HepG2 (cell line): ENCODE measurements around the gene IFNA6. TPM values are rescaled to one million over a fixed set of nuclear protein-coding genes. Genes with fewer than 3 reads are reported as not detected.

Experiments
- ATAC-seq: fragments of 200-7000 bp; cut with Tn5 transposase; 3 replicates; pipeline ENCODE4 v1.9.1; 2020; ENCODE audit warnings: mild to moderate bottlenecking, moderate library complexity
- Bru-seq: library from RNA; stranded (reverse); fragments of 400-500 nt; gene quantifications from one replicate; lab custom pipeline; 2021; lab: Mats Ljungman, UMichigan
- BruChase-seq, 2 experiments: library from RNA; stranded (reverse); fragments of 400-500 nt; gene quantifications; one replicate each; lab custom pipeline; 2021; lab: Mats Ljungman, UMichigan
- BruUV-seq: library from RNA; stranded (reverse); fragments of 400-500 nt; replicated peaks from 2 replicates; lab custom pipeline; 2021; lab: Mats Ljungman, UMichigan
- CTCF ChIA-PET: fragments of 300-600 bp; formaldehyde crosslinking; extraction: SDS; loops from one replicate; lab custom pipeline; 2021; ENCODE audit warnings: low total read pairs, inconsistent platforms, low intra/inter-chr PET ratio; lab: Yijun Ruan, JAX
- POLR2A ChIA-PET: fragments of 350-600 bp; sonication (Branson Sonifier 250); formaldehyde crosslinking; loops from one replicate; lab custom pipeline; 2020; ENCODE audit warnings: antibody characterized with exemption, inconsistent platforms; lab: Yijun Ruan, JAX
- DNase-seq: peaks from one replicate; pipeline ENCODE4 v3.0.0-alpha.2; 2015; ENCODE audit warnings: low spot score
- FAIRE-seq: peaks from 3 replicates; lab custom pipeline; 2011; peaks lifted over from hg19 to GRCh38; lab: Jason Lieb, UNC
- H2AFZ ChIP-seq: one replicate; pipeline ENCODE4 v1.6.1; 2011; ENCODE audit warnings: low read length, inconsistent platforms
- H3K27ac ChIP-seq: fragments of 300-600 bp; 3 replicates; pipeline ENCODE4 v1.8.0; 2011; ENCODE audit warnings: mixed run types, mild to moderate bottlenecking, mixed read lengths, low read length, inconsistent platforms; ENCODE audit not compliant: insufficient read depth; ENCODE audit errors: extremely low read length
- H3K27me3 ChIP-seq, 2 experiments: fragments of 200-600 bp in 1 of 2; 2 replicates in 1 of 2; 3 replicates in 1 of 2; pipeline versions ENCODE4 v1.6.0 to v1.8.0; 2011; ENCODE audit warnings: low read length in 2 of 2, mild to moderate bottlenecking in 2 of 2, moderate library complexity in 2 of 2, inconsistent platforms in 1 of 2; ENCODE audit not compliant: insufficient read depth in 2 of 2, control insufficient read depth in 1 of 2
- H3K36me3 ChIP-seq, 2 experiments: fragments of 200-600 bp in 1 of 2; replicated peaks in 1 of 2; 2 replicates in 1 of 2; 3 replicates in 1 of 2; pipeline versions ENCODE4 v1.5.1 to v1.8.0; 2011; ENCODE audit warnings: low read length in 2 of 2, inconsistent platforms in 1 of 2; ENCODE audit not compliant: insufficient read depth in 2 of 2, control insufficient read depth in 1 of 2
- H3K4me1 ChIP-seq: 2 replicates; pipeline ENCODE4 v1.5.1; 2012; ENCODE audit warnings: low read length, inconsistent platforms; ENCODE audit not compliant: insufficient read depth
- H3K4me2 ChIP-seq: 2 replicates; pipeline ENCODE4 v1.6.0; 2011; ENCODE audit warnings: low read depth, low read length, inconsistent platforms
- H3K4me3 ChIP-seq, 3 experiments: fragments of 200-600 bp in 1 of 3; sonication (generic), shearing (Covaris generic) in 1 of 3; replicated peaks in 1 of 3; 2 replicates each; pipeline ENCODE4 v1.5.1; 2011 to 2016; ENCODE audit warnings: low read length in 3 of 3, inconsistent platforms in 2 of 3, low read depth in 2 of 3, mild to moderate bottlenecking in 2 of 3, control low read depth in 1 of 3, mixed read lengths in 1 of 3; ENCODE audit not compliant: insufficient read depth in 1 of 3
- H3K79me2 ChIP-seq: one replicate; pipeline ENCODE4 v1.6.1; 2011; ENCODE audit warnings: low read length, inconsistent platforms; ENCODE audit not compliant: insufficient read depth
- H3K9ac ChIP-seq: 2 replicates; pipeline ENCODE4 v1.6.0; 2011; ENCODE audit warnings: mild to moderate bottlenecking, low read depth, low read length, inconsistent platforms; ENCODE audit not compliant: insufficient read depth
- H3K9me3 ChIP-seq: 2 replicates; pipeline ENCODE4 v1.5.1; 2012; ENCODE audit warnings: mild to moderate bottlenecking, low read length
- H4K20me1 ChIP-seq: 2 replicates; pipeline ENCODE4 v1.6.0; 2011; ENCODE audit warnings: inconsistent platforms, mild to moderate bottlenecking, low read length, moderate library complexity; ENCODE audit not compliant: insufficient read depth
- ADNP ChIP-seq: sonication (generic); formaldehyde crosslinking; IDR thresholded peaks from 2 replicates; pipeline ENCODE4 v1.4.0; 2020; ENCODE audit warnings: missing genetic modification reagents
- HCFC1 ChIP-seq: fragments of 150-350 bp; IDR thresholded peaks from 2 replicates; pipeline ENCODE4 v1.6.1; 2014; ENCODE audit warnings: low read depth, low read length
- HNF4G ChIP-seq, 2 experiments: sonication (generic) in 1 of 2; formaldehyde crosslinking in 1 of 2; IDR thresholded peaks; 2 replicates each; pipeline versions ENCODE4 v1.4.0 to v1.6.1; 2011 to 2020; ENCODE audit warnings: borderline replicate concordance in 2 of 2, low read depth in 2 of 2, mild to moderate bottlenecking in 2 of 2, low read length in 1 of 2, missing genetic modification reagents in 1 of 2, moderate library complexity in 1 of 2
- PLRG1 ChIP-seq: fragments of 450-650 bp; conservative IDR thresholded peaks from 2 replicates; pipeline ENCODE4 v1.6.1; 2016
- SATB2 ChIP-seq: sonication (generic); formaldehyde crosslinking; IDR thresholded peaks from 2 replicates; pipeline ENCODE4 v1.5.0; 2020; ENCODE audit warnings: missing genetic modification reagents
- SRSF9 ChIP-seq: fragments of 200-400 bp; formaldehyde crosslinking; IDR thresholded peaks from 2 replicates; pipeline ENCODE4 v1.6.1; 2018; ENCODE audit warnings: borderline replicate concordance, mild to moderate bottlenecking, low read depth, low read length; ENCODE audit not compliant: insufficient read depth, poor library complexity, severe bottlenecking
- ZMAT3 ChIP-seq: sonication (generic); formaldehyde crosslinking; conservative IDR thresholded peaks from 2 replicates; pipeline ENCODE4 v1.7.0; 2021; ENCODE audit warnings: missing genetic modification reagents
- ZNF772 ChIP-seq: sonication (generic); formaldehyde crosslinking; IDR thresholded peaks from 2 replicates; pipeline ENCODE4 v1.5.0; 2020; ENCODE audit warnings: mild to moderate bottlenecking, missing genetic modification reagents
- ZNF850 ChIP-seq: sonication (generic); formaldehyde crosslinking; conservative IDR thresholded peaks from 2 replicates; pipeline ENCODE4 v1.9.0; 2021; ENCODE audit warnings: mild to moderate bottlenecking, missing genetic modification reagents
- ZSCAN25 ChIP-seq: sonication (generic); formaldehyde crosslinking; IDR thresholded peaks from 2 replicates; pipeline ENCODE4 v1.8.0; 2022; ENCODE audit warnings: mild to moderate bottlenecking, missing genetic modification reagents
- WGBS: methylation state at CpG from one replicate; pipeline ENCODE4 v1.1.6; 2017; ENCODE audit warnings: low lambda C conversion rate; 5-methylcytosine and 5-hydroxymethylcytosine counted together
- in situ Hi-C: cut with HindIII; loops from 2 replicates; pipeline ENCODE4 v1.10.0; 2017; ENCODE audit warnings: low pct_unique_long_range_greater_than_20kb; ENCODE audit not compliant: extremely low pct_ligation_motif_present
- intact Hi-C: fragments of 100-400 bp; cut with micrococcal nuclease; formaldehyde crosslinking; loops from one replicate; pipeline ENCODE4 v1.10.0; 2022; ENCODE audit not compliant: unreplicated experiment
- long read RNA-seq, 2 experiments: library from RNA in 1 of 2; library from polyadenylated mRNA in 1 of 2; stranded (forward) in 1 of 2; unstranded in 1 of 2; transcript quantifications; one replicate each; pipeline ENCODE4 v2.0.0, GENCODE V29; 2019 to 2022
- polyA minus RNA-seq, 3 experiments: library from RNA; depleted of rRNA, polyadenylated mRNA; stranded (reverse); fragments of >200 nt; gene quantifications; 2 replicates each; pipeline ENCODE4 v1.2.3, GENCODE V29; 2011; ENCODE audit warnings: low replicate concordance in 1 of 3
- polyA plus RNA-seq, 8 experiments: library from polyadenylated mRNA; depleted of rRNA in 3 of 8; stranded (reverse) in 7 of 8; unstranded in 1 of 8; fragments of >200 nt; fragmentation: Illumina TruSeq in 4 of 8; extraction: Trizol in 4 of 8; gene quantifications; 2 replicates each; pipeline versions ENCODE4 v1.2.1 to v1.2.3, GENCODE V29; 2011 to 2016; ENCODE audit warnings: low read depth in 4 of 8, missing spikeins in 1 of 8, mixed read lengths in 1 of 8; ENCODE audit not compliant: insufficient read depth in 1 of 8
- total RNA-seq, 5 experiments: library from RNA; depleted of rRNA; stranded (reverse); fragments of >200 nt; fragmentation: Illumina TruSeq; extraction: Trizol; gene quantifications; 2 replicates each; pipeline ENCODE4 v1.2.3, GENCODE V29; 2016; ENCODE audit warnings: low read depth in 1 of 5
- TF ChIP-seq, protein P1 (sequence below), 2 experiments: sonication (generic) in 1 of 2; formaldehyde crosslinking in 1 of 2; IDR thresholded peaks; 2 replicates each; pipeline versions ENCODE4 v1.4.0 to v1.6.1; 2016 to 2020; ENCODE audit warnings: borderline replicate concordance in 1 of 2, low read depth in 1 of 2, mild to moderate bottlenecking in 1 of 2, missing genetic modification reagents in 1 of 2
- TF ChIP-seq, protein P2 (sequence below): sonication (generic); formaldehyde crosslinking; IDR thresholded peaks from 2 replicates; pipeline ENCODE4 v1.5.1; 2020; ENCODE audit warnings: mild to moderate bottlenecking, moderate library complexity, missing genetic modification reagents
- TF ChIP-seq, protein P3 (sequence below): sonication (generic); formaldehyde crosslinking; IDR thresholded peaks from 2 replicates; pipeline ENCODE4 v1.8.0; 2022; ENCODE audit warnings: mild to moderate bottlenecking, missing genetic modification reagents, moderate library complexity

Gene IFNA6
- not detected in 2 replicates for total RNA-seq (2016; rRNA removed; fragmentation: Illumina TruSeq; extraction: Trizol)
- total RNA-seq (2016; cell fraction: cytosol; rRNA removed; fragmentation: Illumina TruSeq; extraction: Trizol; ENCODE audit: low read depth) = not detected in 2 replicates
- total RNA-seq (2016; cell fraction: insoluble cytoplasmic fraction; rRNA removed; fragmentation: Illumina TruSeq; extraction: Trizol) = not detected in 2 replicates
- not detected in 2 replicates for total RNA-seq (2016; cell fraction: membrane; rRNA removed; fragmentation: Illumina TruSeq; extraction: Trizol)
- total RNA-seq (2016; cell fraction: nucleus; rRNA removed; fragmentation: Illumina TruSeq; extraction: Trizol) = not detected in 2 replicates
- polyA plus RNA-seq (2011; rRNA removed) = not detected in 2 replicates
- not detected in 2 replicates for polyA plus RNA-seq (2011; cell fraction: cytosol; rRNA removed)
- polyA plus RNA-seq (2011; cell fraction: nucleus; rRNA removed) = not detected in 2 replicates
- not detected in 2 replicates for polyA plus RNA-seq (2012)
- not detected in 2 replicates for polyA plus RNA-seq (2016; cell fraction: cytosol; fragmentation: Illumina TruSeq; extraction: Trizol; ENCODE audit: low read depth)
- not detected in 2 replicates for polyA plus RNA-seq (2016; cell fraction: insoluble cytoplasmic fraction; fragmentation: Illumina TruSeq; extraction: Trizol; ENCODE audit: low read depth)
- not detected in 2 replicates for polyA plus RNA-seq (2016; cell fraction: membrane; fragmentation: Illumina TruSeq; extraction: Trizol; ENCODE audit: low read depth)
- not detected in 2 replicates for polyA plus RNA-seq (2016; cell fraction: nucleus; fragmentation: Illumina TruSeq; extraction: Trizol; ENCODE audit: insufficient read depth, low read depth)
- not detected in 2 replicates for polyA minus RNA-seq (2011; rRNA and poly(A)+ RNA removed; ENCODE audit: low replicate concordance)
- not detected in 2 replicates for polyA minus RNA-seq (2011; cell fraction: cytosol; rRNA and poly(A)+ RNA removed)
- polyA minus RNA-seq (2011; cell fraction: nucleus; rRNA and poly(A)+ RNA removed) = not detected in 2 replicates
- Bru-seq, nascent RNA = not detected
- BruChase-seq, experiment 1, labeled RNA remaining after a 6-hour chase = not detected
- BruChase-seq, experiment 2, labeled RNA remaining after a 2-hour chase = not detected
- long read RNA-seq, experiment 1 = 0 reads
- long read RNA-seq, experiment 2 = 0 reads

DNA sequence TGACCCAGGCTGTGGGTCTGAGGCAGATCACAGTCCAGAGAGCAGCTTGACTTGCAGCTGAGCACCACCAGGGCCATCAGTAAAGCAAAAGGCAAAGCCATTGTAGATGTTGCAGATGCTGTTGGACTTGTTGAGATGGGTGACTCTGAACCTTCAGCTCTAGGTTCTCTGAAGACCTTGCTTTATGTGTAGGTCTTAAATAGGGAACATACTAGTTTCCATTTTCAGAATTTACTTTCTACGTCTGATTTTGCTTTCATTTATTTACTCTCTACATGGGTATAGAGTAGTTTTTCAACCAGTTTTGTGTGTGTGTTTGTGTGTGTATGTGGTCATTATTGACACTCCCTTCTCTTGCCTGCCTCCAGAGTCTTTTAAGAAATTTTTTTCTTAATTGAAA, at the start of gene IFNA6:
IFNA6 (minus strand) TSS at position 101 of the 400 bp plus-strand sequence; CDS start at position 101, 0 bp downstream.
- no peaks in the 10 kb centered on the region for H3K9me3 ChIP-seq
- DNase-seq (no peak), ATAC-seq (no peak), FAIRE-seq (no peak)
- ChIA-PET POLR2A (no interaction called here), CTCF (no interaction called here)
- intact Hi-C loops (no loop called here), in situ Hi-C loops (no loop called here)
- BruUV-seq = no TSS peak
- no peak within 1 kb of the TSS for H3K27ac ChIP-seq
- no peaks in the 10 kb centered on the region for H3K4me1 ChIP-seq
- H2AFZ ChIP-seq = no peak within 1 kb of the TSS
- no peak within 1 kb of the TSS for H3K9ac ChIP-seq
- H3K36me3 ChIP-seq = no peaks in the 10 kb centered on the region
- no peaks in the 10 kb centered on the region for H4K20me1 ChIP-seq
- H3K27me3 ChIP-seq = no peaks in the 10 kb centered on the region
- H3K79me2 ChIP-seq = no peaks in the 10 kb centered on the region
- H3K4me3 ChIP-seq = no peak within 1 kb of the TSS
- H3K4me2 ChIP-seq = no peak within 1 kb of the TSS
- 3% methylated on average over 1 of the region's 1 CpG for WGBS
- no peak for TF ChIP-seq PLRG1
- TF ChIP-seq, protein P1, sequence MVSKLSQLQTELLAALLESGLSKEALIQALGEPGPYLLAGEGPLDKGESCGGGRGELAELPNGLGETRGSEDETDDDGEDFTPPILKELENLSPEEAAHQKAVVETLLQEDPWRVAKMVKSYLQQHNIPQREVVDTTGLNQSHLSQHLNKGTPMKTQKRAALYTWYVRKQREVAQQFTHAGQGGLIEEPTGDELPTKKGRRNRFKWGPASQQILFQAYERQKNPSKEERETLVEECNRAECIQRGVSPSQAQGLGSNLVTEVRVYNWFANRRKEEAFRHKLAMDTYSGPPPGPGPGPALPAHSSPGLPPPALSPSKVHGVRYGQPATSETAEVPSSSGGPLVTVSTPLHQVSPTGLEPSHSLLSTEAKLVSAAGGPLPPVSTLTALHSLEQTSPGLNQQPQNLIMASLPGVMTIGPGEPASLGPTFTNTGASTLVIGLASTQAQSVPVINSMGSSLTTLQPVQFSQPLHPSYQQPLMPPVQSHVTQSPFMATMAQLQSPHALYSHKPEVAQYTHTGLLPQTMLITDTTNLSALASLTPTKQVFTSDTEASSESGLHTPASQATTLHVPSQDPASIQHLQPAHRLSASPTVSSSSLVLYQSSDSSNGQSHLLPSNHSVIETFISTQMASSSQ (IDR thresholded peaks at IDR 0.05; ENCODE audit: low read depth) = no peak
- TF ChIP-seq, protein P1 (CRISPR knock-in tag; IDR thresholded peaks at IDR 0.05; ENCODE audit: borderline replicate concordance) = no peak
- no peak for TF ChIP-seq HNF4G (IDR thresholded peaks at IDR 0.05; ENCODE audit: borderline replicate concordance, low read depth, low read length)
- TF ChIP-seq HNF4G (CRISPR knock-in tag; IDR thresholded peaks at IDR 0.05; ENCODE audit: borderline replicate concordance, low read depth) = no peak
- no peak for TF ChIP-seq ADNP (CRISPR knock-in tag)
- no peak for TF ChIP-seq HCFC1
- TF ChIP-seq, protein P2, sequence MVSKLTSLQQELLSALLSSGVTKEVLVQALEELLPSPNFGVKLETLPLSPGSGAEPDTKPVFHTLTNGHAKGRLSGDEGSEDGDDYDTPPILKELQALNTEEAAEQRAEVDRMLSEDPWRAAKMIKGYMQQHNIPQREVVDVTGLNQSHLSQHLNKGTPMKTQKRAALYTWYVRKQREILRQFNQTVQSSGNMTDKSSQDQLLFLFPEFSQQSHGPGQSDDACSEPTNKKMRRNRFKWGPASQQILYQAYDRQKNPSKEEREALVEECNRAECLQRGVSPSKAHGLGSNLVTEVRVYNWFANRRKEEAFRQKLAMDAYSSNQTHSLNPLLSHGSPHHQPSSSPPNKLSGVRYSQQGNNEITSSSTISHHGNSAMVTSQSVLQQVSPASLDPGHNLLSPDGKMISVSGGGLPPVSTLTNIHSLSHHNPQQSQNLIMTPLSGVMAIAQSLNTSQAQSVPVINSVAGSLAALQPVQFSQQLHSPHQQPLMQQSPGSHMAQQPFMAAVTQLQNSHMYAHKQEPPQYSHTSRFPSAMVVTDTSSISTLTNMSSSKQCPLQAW (CRISPR knock-in tag) = no peak
- TF ChIP-seq ZNF850 = no peak
- TF ChIP-seq ZSCAN25 = no peak
- TF ChIP-seq ZNF772 (CRISPR knock-in tag) = no peak
- TF ChIP-seq, protein P3, sequence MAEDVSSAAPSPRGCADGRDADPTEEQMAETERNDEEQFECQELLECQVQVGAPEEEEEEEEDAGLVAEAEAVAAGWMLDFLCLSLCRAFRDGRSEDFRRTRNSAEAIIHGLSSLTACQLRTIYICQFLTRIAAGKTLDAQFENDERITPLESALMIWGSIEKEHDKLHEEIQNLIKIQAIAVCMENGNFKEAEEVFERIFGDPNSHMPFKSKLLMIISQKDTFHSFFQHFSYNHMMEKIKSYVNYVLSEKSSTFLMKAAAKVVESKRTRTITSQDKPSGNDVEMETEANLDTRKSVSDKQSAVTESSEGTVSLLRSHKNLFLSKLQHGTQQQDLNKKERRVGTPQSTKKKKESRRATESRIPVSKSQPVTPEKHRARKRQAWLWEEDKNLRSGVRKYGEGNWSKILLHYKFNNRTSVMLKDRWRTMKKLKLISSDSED (CRISPR knock-in tag) = no peak
- TF ChIP-seq ZMAT3 (CRISPR knock-in tag) = no peak
- no peak for TF ChIP-seq SRSF9
- TF ChIP-seq SATB2 (CRISPR knock-in tag) = no peak
